GM23338 (cell line): ENCODE data around the gene TYMP.

Experiments
- CREB1 ChIP-seq: fragments of 250-450 bp; sonication (Bioruptor Pico); IDR thresholded peaks from 2 replicates; pipeline ENCODE4 v1.5.0; 2020; ENCODE audit warnings: low read depth, mild to moderate bottlenecking, moderate library complexity
- CTCF ChIP-seq, 2 experiments: fragments of 200-600 bp in 1 of 2; sonication (generic) in 1 of 2; conservative IDR thresholded peaks; 2 replicates each; pipeline versions ENCODE4 v1.5.1 to v1.6.1; 2016 to 2017; ENCODE audit warnings: antibody characterized with exemption in 2 of 2, low read depth in 2 of 2, mild to moderate bottlenecking in 2 of 2, moderate library complexity in 1 of 2
- ETS1 ChIP-seq: IDR thresholded peaks from 2 replicates; pipeline ENCODE4 v1.6.1; 2016; ENCODE audit warnings: antibody characterized with exemption
- EZH2 ChIP-seq: fragments of 200-600 bp; sonication (generic); IDR thresholded peaks from one replicate; pipeline ENCODE4 v1.8.0; 2017; ENCODE audit warnings: antibody characterized with exemption, mild to moderate bottlenecking, low read depth; ENCODE audit not compliant: unreplicated experiment
- EZH2phosphoT487 ChIP-seq: fragments of 200-600 bp; sonication (generic); IDR thresholded peaks from one replicate; pipeline ENCODE4 v1.8.1; 2018; ENCODE audit warnings: antibody characterized with exemption; ENCODE audit not compliant: unreplicated experiment
- JUNB ChIP-seq: IDR thresholded peaks from one replicate; pipeline ENCODE4 v1.6.1; 2016; ENCODE audit warnings: antibody characterized with exemption; ENCODE audit not compliant: unreplicated experiment
- NANOG ChIP-seq: IDR thresholded peaks from 2 replicates; pipeline ENCODE4 v1.6.1; 2016; ENCODE audit warnings: antibody characterized with exemption, borderline replicate concordance
- POLR2AphosphoS5 ChIP-seq: IDR thresholded peaks from 2 replicates; pipeline ENCODE4 v1.6.1; 2016; ENCODE audit warnings: antibody characterized with exemption, low read depth
- STAT1 ChIP-seq: IDR thresholded peaks from one replicate; pipeline ENCODE4 v1.6.1; 2016; ENCODE audit warnings: antibody characterized with exemption; ENCODE audit not compliant: unreplicated experiment
- ZNF114 ChIP-seq: fragments of 250-450 bp; sonication (Bioruptor Pico); IDR thresholded peaks from 2 replicates; pipeline ENCODE4 v1.5.0; 2020; ENCODE audit warnings: mild to moderate bottlenecking, moderate library complexity
- ZNF331 ChIP-seq: fragments of 250-450 bp; sonication (Bioruptor Pico); IDR thresholded peaks from 2 replicates; pipeline ENCODE4 v1.5.0; 2020; ENCODE audit warnings: low read depth, mild to moderate bottlenecking, moderate library complexity
- TF ChIP-seq, protein P1 (sequence below): IDR thresholded peaks from one replicate; pipeline ENCODE4 v1.6.1; 2018; ENCODE audit warnings: antibody characterized with exemption; ENCODE audit not compliant: unreplicated experiment
- TF ChIP-seq, protein P2 (sequence below): fragments of 250-450 bp; sonication (Bioruptor Pico); IDR thresholded peaks from 2 replicates; pipeline ENCODE4 v1.5.0; 2020; ENCODE audit warnings: mild to moderate bottlenecking, moderate library complexity

GRCh38 chr22:50561401-50562358, 31.9 kb upstream of the TYMP start:
- no peak for TF ChIP-seq CTCF (conservative IDR thresholded peaks at IDR 0.05; ENCODE audit: low read depth in 2 of 2)
- TF ChIP-seq EZH2phosphoT487 = no peak
- TF ChIP-seq EZH2 = no peak
- TF ChIP-seq, protein P1, sequence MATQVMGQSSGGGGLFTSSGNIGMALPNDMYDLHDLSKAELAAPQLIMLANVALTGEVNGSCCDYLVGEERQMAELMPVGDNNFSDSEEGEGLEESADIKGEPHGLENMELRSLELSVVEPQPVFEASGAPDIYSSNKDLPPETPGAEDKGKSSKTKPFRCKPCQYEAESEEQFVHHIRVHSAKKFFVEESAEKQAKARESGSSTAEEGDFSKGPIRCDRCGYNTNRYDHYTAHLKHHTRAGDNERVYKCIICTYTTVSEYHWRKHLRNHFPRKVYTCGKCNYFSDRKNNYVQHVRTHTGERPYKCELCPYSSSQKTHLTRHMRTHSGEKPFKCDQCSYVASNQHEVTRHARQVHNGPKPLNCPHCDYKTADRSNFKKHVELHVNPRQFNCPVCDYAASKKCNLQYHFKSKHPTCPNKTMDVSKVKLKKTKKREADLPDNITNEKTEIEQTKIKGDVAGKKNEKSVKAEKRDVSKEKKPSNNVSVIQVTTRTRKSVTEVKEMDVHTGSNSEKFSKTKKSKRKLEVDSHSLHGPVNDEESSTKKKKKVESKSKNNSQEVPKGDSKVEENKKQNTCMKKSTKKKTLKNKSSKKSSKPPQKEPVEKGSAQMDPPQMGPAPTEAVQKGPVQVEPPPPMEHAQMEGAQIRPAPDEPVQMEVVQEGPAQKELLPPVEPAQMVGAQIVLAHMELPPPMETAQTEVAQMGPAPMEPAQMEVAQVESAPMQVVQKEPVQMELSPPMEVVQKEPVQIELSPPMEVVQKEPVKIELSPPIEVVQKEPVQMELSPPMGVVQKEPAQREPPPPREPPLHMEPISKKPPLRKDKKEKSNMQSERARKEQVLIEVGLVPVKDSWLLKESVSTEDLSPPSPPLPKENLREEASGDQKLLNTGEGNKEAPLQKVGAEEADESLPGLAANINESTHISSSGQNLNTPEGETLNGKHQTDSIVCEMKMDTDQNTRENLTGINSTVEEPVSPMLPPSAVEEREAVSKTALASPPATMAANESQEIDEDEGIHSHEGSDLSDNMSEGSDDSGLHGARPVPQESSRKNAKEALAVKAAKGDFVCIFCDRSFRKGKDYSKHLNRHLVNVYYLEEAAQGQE = no peak
- TF ChIP-seq POLR2AphosphoS5 = no peak
- TF ChIP-seq ETS1 = no peak
- no peak for TF ChIP-seq ZNF114
- TF ChIP-seq, protein P2, sequence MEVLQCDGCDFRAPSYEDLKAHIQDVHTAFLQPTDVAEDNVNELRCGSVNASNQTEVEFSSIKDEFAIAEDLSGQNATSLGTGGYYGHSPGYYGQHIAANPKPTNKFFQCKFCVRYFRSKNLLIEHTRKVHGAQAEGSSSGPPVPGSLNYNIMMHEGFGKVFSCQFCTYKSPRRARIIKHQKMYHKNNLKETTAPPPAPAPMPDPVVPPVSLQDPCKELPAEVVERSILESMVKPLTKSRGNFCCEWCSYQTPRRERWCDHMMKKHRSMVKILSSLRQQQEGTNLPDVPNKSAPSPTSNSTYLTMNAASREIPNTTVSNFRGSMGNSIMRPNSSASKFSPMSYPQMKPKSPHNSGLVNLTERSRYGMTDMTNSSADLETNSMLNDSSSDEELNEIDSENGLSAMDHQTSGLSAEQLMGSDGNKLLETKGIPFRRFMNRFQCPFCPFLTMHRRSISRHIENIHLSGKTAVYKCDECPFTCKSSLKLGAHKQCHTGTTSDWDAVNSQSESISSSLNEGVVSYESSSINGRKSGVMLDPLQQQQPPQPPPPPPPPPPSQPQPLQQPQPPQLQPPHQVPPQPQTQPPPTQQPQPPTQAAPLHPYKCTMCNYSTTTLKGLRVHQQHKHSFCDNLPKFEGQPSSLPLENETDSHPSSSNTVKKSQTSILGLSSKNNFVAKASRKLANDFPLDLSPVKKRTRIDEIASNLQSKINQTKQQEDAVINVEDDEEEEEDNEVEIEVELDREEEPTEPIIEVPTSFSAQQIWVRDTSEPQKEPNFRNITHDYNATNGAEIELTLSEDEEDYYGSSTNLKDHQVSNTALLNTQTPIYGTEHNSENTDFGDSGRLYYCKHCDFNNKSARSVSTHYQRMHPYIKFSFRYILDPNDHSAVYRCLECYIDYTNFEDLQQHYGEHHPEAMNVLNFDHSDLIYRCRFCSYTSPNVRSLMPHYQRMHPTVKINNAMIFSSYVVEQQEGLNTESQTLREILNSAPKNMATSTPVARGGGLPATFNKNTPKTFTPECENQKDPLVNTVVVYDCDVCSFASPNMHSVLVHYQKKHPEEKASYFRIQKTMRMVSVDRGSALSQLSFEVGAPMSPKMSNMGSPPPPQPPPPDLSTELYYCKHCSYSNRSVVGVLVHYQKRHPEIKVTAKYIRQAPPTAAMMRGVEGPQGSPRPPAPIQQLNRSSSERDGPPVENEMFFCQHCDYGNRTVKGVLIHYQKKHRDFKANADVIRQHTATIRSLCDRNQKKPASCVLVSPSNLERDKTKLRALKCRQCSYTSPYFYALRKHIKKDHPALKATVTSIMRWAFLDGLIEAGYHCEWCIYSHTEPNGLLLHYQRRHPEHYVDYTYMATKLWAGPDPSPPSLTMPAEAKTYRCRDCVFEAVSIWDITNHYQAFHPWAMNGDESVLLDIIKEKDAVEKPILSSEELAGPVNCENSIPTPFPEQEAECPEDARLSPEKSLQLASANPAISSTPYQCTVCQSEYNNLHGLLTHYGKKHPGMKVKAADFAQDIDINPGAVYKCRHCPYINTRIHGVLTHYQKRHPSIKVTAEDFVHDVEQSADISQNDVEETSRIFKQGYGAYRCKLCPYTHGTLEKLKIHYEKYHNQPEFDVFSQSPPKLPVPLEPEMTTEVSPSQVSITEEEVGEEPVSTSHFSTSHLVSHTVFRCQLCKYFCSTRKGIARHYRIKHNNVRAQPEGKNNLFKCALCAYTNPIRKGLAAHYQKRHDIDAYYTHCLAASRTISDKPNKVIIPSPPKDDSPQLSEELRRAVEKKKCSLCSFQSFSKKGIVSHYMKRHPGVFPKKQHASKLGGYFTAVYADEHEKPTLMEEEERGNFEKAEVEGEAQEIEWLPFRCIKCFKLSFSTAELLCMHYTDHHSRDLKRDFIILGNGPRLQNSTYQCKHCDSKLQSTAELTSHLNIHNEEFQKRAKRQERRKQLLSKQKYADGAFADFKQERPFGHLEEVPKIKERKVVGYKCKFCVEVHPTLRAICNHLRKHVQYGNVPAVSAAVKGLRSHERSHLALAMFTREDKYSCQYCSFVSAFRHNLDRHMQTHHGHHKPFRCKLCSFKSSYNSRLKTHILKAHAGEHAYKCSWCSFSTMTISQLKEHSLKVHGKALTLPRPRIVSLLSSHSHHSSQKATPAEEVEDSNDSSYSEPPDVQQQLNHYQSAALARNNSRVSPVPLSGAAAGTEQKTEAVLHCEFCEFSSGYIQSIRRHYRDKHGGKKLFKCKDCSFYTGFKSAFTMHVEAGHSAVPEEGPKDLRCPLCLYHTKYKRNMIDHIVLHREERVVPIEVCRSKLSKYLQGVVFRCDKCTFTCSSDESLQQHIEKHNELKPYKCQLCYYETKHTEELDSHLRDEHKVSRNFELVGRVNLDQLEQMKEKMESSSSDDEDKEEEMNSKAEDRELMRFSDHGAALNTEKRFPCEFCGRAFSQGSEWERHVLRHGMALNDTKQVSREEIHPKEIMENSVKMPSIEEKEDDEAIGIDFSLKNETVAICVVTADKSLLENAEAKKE (CRISPR knock-in tag) = no peak
- no peak for TF ChIP-seq CREB1 (CRISPR knock-in tag)
- TF ChIP-seq JUNB = no peak
- TF ChIP-seq ZNF331 (CRISPR knock-in tag) = no peak
- no peak for TF ChIP-seq STAT1
- no peak for TF ChIP-seq NANOG
